ENCODE measurements around the gene IQSEC3. TPM values are rescaled to one million over a fixed set of nuclear protein-coding genes. Genes with fewer than 3 reads are reported as not detected.
A peak's percentile ranks its signal among the peaks of the same experiment; 100 is the strongest.

The IQSEC3 gene
- total RNA-seq, 1 experiment from 2014 or later = not detected

DNA sequence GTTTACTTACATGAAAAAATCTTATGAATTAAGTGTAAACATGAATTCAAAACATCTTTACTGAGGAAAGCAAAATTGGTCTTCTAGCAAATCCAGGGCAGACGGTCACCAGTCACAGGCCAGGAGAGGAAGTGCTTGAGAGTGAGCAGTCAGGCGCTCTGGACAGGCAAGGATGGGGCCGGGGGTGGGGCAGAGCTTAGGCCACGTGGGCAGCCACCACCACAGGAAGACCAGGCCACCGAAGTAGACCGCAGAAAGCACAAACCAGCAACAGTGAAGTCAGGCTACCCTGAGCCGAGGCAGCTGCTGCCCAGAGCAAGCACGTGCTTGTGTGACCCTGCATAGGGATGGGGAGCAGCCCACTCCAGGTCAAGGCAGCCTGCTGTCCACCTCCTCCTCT, 113.9 kb downstream of the IQSEC3 start:
- BruUV-seq (replicated peaks) = no TSS peak
- H3K27me3 Mint-ChIP-seq (ENCODE audit: insufficient read depth, unreplicated experiment) = no peaks in the 10 kb centered on the region
- H3K36me3 Mint-ChIP-seq (ENCODE audit: insufficient read depth, unreplicated experiment) = no peaks in the 10 kb centered on the region
- DNase-seq (ENCODE audit: unreplicated experiment) = no peak
- intact Hi-C loops (cut with micrococcal nuclease) = no loop called here
- H3K27ac Mint-ChIP-seq (ENCODE audit: low read depth, unreplicated experiment) = no peak overlapping the region
- H3K9me3 Mint-ChIP-seq (ENCODE audit: unreplicated experiment) = no peaks in the 10 kb centered on the region
- ChIA-PET CTCF (no interaction called here), POLR2A (interaction anchor here (0.7 kb wide), 1 partner anchor 873 kb away, joined by 3 read pairs; no protein-coding TSS in a partner anchor)
- H3K4me3 Mint-ChIP-seq (ENCODE audit: unreplicated experiment) = no peak overlapping the region
- H3K4me1 Mint-ChIP-seq (ENCODE audit: insufficient read depth, unreplicated experiment) = peaks cover 9% of the 10 kb centered on the region
- TF ChIP-seq, protein P1, sequence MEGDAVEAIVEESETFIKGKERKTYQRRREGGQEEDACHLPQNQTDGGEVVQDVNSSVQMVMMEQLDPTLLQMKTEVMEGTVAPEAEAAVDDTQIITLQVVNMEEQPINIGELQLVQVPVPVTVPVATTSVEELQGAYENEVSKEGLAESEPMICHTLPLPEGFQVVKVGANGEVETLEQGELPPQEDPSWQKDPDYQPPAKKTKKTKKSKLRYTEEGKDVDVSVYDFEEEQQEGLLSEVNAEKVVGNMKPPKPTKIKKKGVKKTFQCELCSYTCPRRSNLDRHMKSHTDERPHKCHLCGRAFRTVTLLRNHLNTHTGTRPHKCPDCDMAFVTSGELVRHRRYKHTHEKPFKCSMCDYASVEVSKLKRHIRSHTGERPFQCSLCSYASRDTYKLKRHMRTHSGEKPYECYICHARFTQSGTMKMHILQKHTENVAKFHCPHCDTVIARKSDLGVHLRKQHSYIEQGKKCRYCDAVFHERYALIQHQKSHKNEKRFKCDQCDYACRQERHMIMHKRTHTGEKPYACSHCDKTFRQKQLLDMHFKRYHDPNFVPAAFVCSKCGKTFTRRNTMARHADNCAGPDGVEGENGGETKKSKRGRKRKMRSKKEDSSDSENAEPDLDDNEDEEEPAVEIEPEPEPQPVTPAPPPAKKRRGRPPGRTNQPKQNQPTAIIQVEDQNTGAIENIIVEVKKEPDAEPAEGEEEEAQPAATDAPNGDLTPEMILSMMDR (IDR thresholded peaks at IDR 0.05; ENCODE audit: unreplicated experiment) = no peak

DNA sequence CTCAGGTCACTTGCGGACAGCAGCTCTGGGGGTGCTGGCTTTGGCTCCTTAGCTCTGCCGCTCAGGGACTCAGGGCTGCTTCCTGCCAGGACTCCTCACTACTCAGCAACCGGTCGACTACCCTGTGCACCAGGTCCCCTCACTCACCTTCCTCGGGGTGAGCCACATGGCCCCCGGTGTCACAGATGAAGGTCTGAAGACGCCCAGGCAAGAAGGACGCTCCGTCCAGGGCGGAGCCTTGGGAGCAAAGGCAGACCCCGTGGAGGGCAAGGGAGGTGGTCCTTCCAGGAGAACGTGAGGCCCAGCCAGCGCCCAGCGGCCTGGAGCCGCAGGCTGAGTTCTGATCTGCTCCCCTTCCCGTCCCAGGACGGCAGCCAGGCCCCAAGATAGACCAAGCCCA, 115.4 kb downstream of the IQSEC3 start:
- CTCF ChIA-PET = no interaction called here
- peaks cover 1% of the 10 kb centered on the region for H3K4me1 Mint-ChIP-seq (ENCODE audit: insufficient read depth, unreplicated experiment)
- DNase-seq (ENCODE audit: unreplicated experiment) = no peak
- no peaks in the 10 kb centered on the region for H3K9me3 Mint-ChIP-seq (ENCODE audit: unreplicated experiment)
- TF ChIP-seq, protein P1 (IDR thresholded peaks at IDR 0.05; ENCODE audit: unreplicated experiment) = no peak
- no TSS peak for BruUV-seq (replicated peaks)
- no peaks in the 10 kb centered on the region for H3K27me3 Mint-ChIP-seq (ENCODE audit: insufficient read depth, unreplicated experiment)
- no peak overlapping the region for H3K27ac Mint-ChIP-seq (ENCODE audit: low read depth, unreplicated experiment)
- H3K36me3 Mint-ChIP-seq (ENCODE audit: insufficient read depth, unreplicated experiment) = no peaks in the 10 kb centered on the region
- intact Hi-C loops (cut with micrococcal nuclease) = no loop called here
- H3K4me3 Mint-ChIP-seq (ENCODE audit: unreplicated experiment) = no peak overlapping the region
- POLR2A ChIA-PET = no interaction called here

DNA sequence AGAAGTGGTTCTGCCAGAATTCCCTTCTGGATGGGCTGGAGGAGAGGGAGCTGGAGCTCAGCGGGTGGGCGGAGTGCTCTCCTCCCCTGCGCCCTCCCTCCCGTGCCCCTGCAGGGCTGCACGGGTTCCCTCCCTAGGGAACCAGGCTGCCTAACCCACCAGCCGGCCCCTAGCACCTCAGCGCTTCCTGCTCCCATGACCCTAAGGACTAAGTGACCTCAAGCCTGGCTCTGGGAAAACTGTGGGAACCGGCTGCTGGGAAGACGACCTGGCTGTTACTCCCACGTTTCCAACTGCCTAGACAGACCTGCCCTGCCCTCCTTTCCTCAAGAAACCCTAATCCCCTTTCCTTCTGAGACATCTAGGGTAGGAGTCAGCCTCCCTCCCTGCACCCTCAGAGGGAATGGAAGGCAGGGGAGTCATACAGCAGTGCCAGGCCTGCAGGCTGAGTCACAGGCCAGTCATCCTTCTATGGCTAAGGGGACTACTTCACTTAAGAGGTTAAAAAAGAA, 115.9 kb downstream of the IQSEC3 start:
- Mint-ChIP-seq H3K27ac (ENCODE audit: low read depth, unreplicated experiment) (no peak overlapping the region), H3K4me1 (ENCODE audit: insufficient read depth, unreplicated experiment) (no peaks in the 10 kb centered on the region), H3K4me3 (ENCODE audit: unreplicated experiment) (no peak overlapping the region), H3K27me3 (ENCODE audit: insufficient read depth, unreplicated experiment) (no peaks in the 10 kb centered on the region), H3K36me3 (ENCODE audit: insufficient read depth, unreplicated experiment) (no peaks in the 10 kb centered on the region), H3K9me3 (ENCODE audit: unreplicated experiment) (no peaks in the 10 kb centered on the region)
- POLR2A ChIA-PET = no interaction called here
- CTCF ChIA-PET = no interaction called here
- no TSS peak for BruUV-seq (replicated peaks)
- TF ChIP-seq, protein P1 (IDR thresholded peaks at IDR 0.05; ENCODE audit: unreplicated experiment) = no peak
- intact Hi-C loops (cut with micrococcal nuclease) = no loop called here
- peak; percentile 60 for DNase-seq (ENCODE audit: unreplicated experiment)

DNA sequence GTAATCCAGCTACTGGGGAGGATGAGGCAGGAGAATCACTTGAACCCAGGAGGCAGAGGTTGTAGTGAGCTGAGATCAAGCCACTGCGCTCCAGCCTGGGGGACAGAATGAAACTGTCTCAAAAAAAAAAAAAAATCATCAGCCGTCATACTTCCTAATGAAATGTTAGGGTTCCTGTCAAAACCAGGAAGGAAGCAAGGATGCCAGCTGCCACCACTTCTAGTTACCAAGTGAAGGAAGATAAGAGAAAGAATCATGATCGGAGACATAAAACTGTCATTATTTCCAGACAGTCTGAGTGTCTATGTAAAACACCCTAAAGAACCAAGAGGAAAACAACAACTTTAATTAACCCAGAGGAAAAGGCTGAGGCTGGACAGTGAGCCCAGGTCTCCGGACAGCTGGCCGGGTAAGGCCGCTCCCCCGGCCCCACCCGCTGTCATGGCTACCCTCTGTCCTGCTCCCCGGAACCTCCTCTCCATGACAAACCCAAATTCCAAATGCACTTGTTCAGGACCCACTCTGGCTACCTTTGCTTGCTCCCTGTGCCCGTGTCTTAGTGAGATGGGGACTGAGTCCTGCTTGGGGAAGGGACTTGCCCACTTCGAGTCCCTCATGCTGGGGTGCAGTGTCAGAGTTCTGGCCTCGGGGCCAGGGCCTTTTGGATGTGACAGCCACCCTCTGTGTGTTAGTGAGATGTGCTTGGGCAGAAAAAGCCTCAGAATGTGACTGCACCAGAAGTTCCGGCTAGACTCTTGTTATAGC, 118.4 kb downstream of the IQSEC3 start:
- no peaks in the 10 kb centered on the region for H3K27me3 Mint-ChIP-seq (ENCODE audit: insufficient read depth, unreplicated experiment)

More for the DNA sequence above, 118.4 kb downstream of the IQSEC3 start:
- TF ChIP-seq, protein P1 (IDR thresholded peaks at IDR 0.05; ENCODE audit: unreplicated experiment) = no peak
- no TSS peak for BruUV-seq (replicated peaks)
- H3K36me3 Mint-ChIP-seq (ENCODE audit: insufficient read depth, unreplicated experiment) = no peaks in the 10 kb centered on the region
- CTCF ChIA-PET = interaction anchor here (0.6 kb wide), 1 partner anchor 61 kb away, joined by 3 read pairs; no protein-coding TSS in a partner anchor
- POLR2A ChIA-PET = interaction anchor here (0.5 kb wide), 1 partner anchor 109 kb away, joined by 3 read pairs; no protein-coding TSS in a partner anchor
- no peak overlapping the region for H3K4me3 Mint-ChIP-seq (ENCODE audit: unreplicated experiment)
- H3K4me1 Mint-ChIP-seq (ENCODE audit: insufficient read depth, unreplicated experiment) = no peaks in the 10 kb centered on the region
- DNase-seq (ENCODE audit: unreplicated experiment) = no peak
- intact Hi-C loops (cut with micrococcal nuclease) = no loop called here
- no peak overlapping the region for H3K27ac Mint-ChIP-seq (ENCODE audit: low read depth, unreplicated experiment)
- no peaks in the 10 kb centered on the region for H3K9me3 Mint-ChIP-seq (ENCODE audit: unreplicated experiment)
